Neuronal stem cell (in vitro differentiated cells): ENCODE data around the gene MYBBP1A.
A peak's percentile ranks its signal among the peaks of the same experiment; 100 is the strongest.

Source experiments
- DNase-seq: peaks from one replicate; pipeline ENCODE4 v3.0.0-alpha.2; 2013; ENCODE audit warnings: low spot score
- H2AFZ ChIP-seq: one replicate; pipeline ENCODE4 v1.6.1; 2013; ENCODE audit warnings: mild to moderate bottlenecking, low read length, inconsistent platforms
- H2AK5ac ChIP-seq: 2 replicates; pipeline ENCODE4 v1.6.1; 2013; ENCODE audit warnings: low read depth, mild to moderate bottlenecking, inconsistent platforms, low read length, moderate library complexity, mixed read lengths
- H2BK120ac ChIP-seq: 2 replicates; pipeline ENCODE4 v1.6.1; 2013; ENCODE audit warnings: low read depth, mild to moderate bottlenecking, inconsistent platforms, low read length, moderate library complexity, mixed read lengths
- H2BK12ac ChIP-seq: one replicate; pipeline ENCODE4 v1.6.1; 2013; ENCODE audit warnings: low read length, inconsistent platforms
- H2BK15ac ChIP-seq: 2 replicates; pipeline ENCODE4 v1.6.1; 2013; ENCODE audit warnings: mild to moderate bottlenecking, low read length, inconsistent platforms, mixed read lengths
- H2BK5ac ChIP-seq: one replicate; pipeline ENCODE4 v1.6.1; 2013; ENCODE audit warnings: inconsistent platforms, mild to moderate bottlenecking, low read length, moderate library complexity
- H3K14ac ChIP-seq: one replicate; pipeline ENCODE4 v1.6.1; 2013; ENCODE audit warnings: low read length, inconsistent platforms
- H3K18ac ChIP-seq: 2 replicates; pipeline ENCODE4 v1.6.1; 2013; ENCODE audit warnings: low read length, inconsistent platforms
- H3K23ac ChIP-seq: 2 replicates; pipeline ENCODE4 v1.6.1; 2013; ENCODE audit warnings: low read depth, mild to moderate bottlenecking, mixed read lengths, low read length, inconsistent platforms; ENCODE audit not compliant: poor library complexity
- H3K27ac ChIP-seq: replicated peaks from 3 replicates; pipeline ENCODE4 v1.5.1; 2013; ENCODE audit warnings: low read length, inconsistent platforms
- H3K27me3 ChIP-seq, 3 experiments: 2 replicates each; pipeline ENCODE4 v1.6.1; 2013; ENCODE audit warnings: low read length in 3 of 3, mild to moderate bottlenecking in 2 of 3, inconsistent platforms in 1 of 3, low read depth in 1 of 3, mixed read lengths in 1 of 3, moderate library complexity in 1 of 3; ENCODE audit not compliant: control insufficient read depth in 3 of 3, insufficient read depth in 3 of 3
- H3K36me3 ChIP-seq, 2 donors: replicated peaks in 1 of 2; 2 replicates each; pipeline ENCODE4 v1.6.1; 2013; ENCODE audit warnings: low read length in 2 of 2; ENCODE audit not compliant: control insufficient read depth in 2 of 2, insufficient read depth in 2 of 2
- H3K4ac ChIP-seq: 2 replicates; pipeline ENCODE4 v1.6.1; 2013; ENCODE audit warnings: inconsistent platforms, mild to moderate bottlenecking, low read length, moderate library complexity
- H3K4me1 ChIP-seq, 2 donors: 1 replicate in 1 of 2; 2 replicates in 1 of 2; pipeline ENCODE4 v1.6.1; 2013; ENCODE audit warnings: low read length in 2 of 2, low read depth in 1 of 2; ENCODE audit not compliant: control insufficient read depth in 2 of 2, insufficient read depth in 1 of 2
- H3K4me2 ChIP-seq: one replicate; pipeline ENCODE4 v1.6.1; 2013; ENCODE audit warnings: mild to moderate bottlenecking, low read length, inconsistent platforms; ENCODE audit not compliant: insufficient read depth, poor library complexity, severe bottlenecking
- H3K4me3 ChIP-seq, 2 donors: 2 replicates each; pipeline ENCODE4 v1.5.1; 2013; ENCODE audit warnings: low read length in 2 of 2, mild to moderate bottlenecking in 2 of 2, inconsistent platforms in 1 of 2, moderate library complexity in 1 of 2
- H3K79me1 ChIP-seq: one replicate; pipeline ENCODE4 v1.6.1; 2013; ENCODE audit warnings: low read depth, mild to moderate bottlenecking, inconsistent platforms, low read length, moderate library complexity
- H3K9ac ChIP-seq: one replicate; pipeline ENCODE4 v1.6.1; 2013; ENCODE audit warnings: mild to moderate bottlenecking, low read depth, low read length, inconsistent platforms; ENCODE audit not compliant: poor library complexity
- H3K9me3 ChIP-seq, 2 donors: replicated peaks in 1 of 2; 2 replicates each; pipeline versions ENCODE3 to v1.6.1; 2013; ENCODE audit warnings: low read length in 2 of 2, mild to moderate bottlenecking in 2 of 2, inconsistent platforms in 1 of 2, low read depth in 1 of 2, mixed read lengths in 1 of 2, moderate library complexity in 1 of 2; ENCODE audit not compliant: control insufficient read depth in 2 of 2, insufficient read depth in 1 of 2
- H4K8ac ChIP-seq: one replicate; pipeline ENCODE4 v1.6.1; 2013; ENCODE audit warnings: low read depth, mild to moderate bottlenecking, inconsistent platforms, low read length, moderate library complexity
- H4K91ac ChIP-seq: one replicate; pipeline ENCODE4 v1.6.1; 2013; ENCODE audit warnings: low read length, low read depth, mild to moderate bottlenecking, inconsistent platforms; ENCODE audit not compliant: poor library complexity
- WGBS, 2 donors: extraction: QIAGEN DNeasy Blood & Tissue Kit; methylation state at CpG; one replicate each; pipeline ENCODE4 v1.1.7; 2013; ENCODE audit warnings: missing lambda C conversion rate in 2 of 2, mixed read lengths in 1 of 2; ENCODE audit not compliant: insufficient read length in 2 of 2, insufficient replicate concordance in 1 of 2; ENCODE audit errors: extremely low coverage in 2 of 2; 5-methylcytosine and 5-hydroxymethylcytosine counted together

Gene MYBBP1A

DNA sequence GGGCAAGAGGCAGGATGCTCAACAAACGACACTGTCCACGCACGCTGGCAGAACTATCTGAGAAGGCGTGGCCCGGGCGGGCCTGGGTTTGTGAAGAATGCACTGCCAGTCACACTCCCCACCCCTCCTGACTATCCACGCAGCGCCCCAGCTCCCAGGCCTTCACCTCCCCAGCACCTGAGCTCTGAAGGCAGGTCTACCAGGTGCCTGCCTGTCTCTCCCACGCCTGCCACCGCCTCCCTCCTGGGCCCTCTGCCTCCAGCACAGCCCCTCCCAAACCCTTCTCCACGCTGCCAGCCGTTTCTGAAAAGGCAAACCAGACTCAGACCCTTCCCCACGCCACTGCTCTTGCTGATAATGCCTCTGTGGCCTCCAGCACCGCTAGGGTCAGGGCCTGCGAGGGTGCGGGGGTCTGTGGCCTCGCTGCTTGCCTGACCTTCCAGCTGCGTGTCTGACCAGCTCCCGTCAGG lies 11.6 kb downstream of the MYBBP1A start:
- no peak overlapping the region for H3K4me2 ChIP-seq
- no peak overlapping the region for H3K27ac ChIP-seq
- H2AFZ ChIP-seq = no peak overlapping the region
- no peak overlapping the region for H3K4ac ChIP-seq
- H2BK12ac ChIP-seq = no peak overlapping the region
- H3K14ac ChIP-seq = no peak overlapping the region
- no CpG with 5 or more reads among the region's 19 CpGs for WGBS, 2 donors
- no peak overlapping the region for H2AK5ac ChIP-seq
- H3K79me1 ChIP-seq = peaks cover 9% of the 10 kb centered on the region
- no peak overlapping the region for H2BK5ac ChIP-seq
- no peak overlapping the region for H3K9ac ChIP-seq
- no peak overlapping the region for H2BK15ac ChIP-seq
- no peak overlapping the region for H4K8ac ChIP-seq
- H2BK120ac ChIP-seq = no peak overlapping the region
- H3K4me3 ChIP-seq = no peak overlapping the region
- peaks cover 0 to 3% of the 10 kb centered on the region in 2 donors for H3K4me1 ChIP-seq
- peaks cover 47 to 83% of the 10 kb centered on the region in 2 donors for H3K36me3 ChIP-seq
- peak overlapping the region; percentile 55 for H3K23ac ChIP-seq
- no peaks in the 10 kb centered on the region for H3K27me3 ChIP-seq
- no peak overlapping the region for H4K91ac ChIP-seq
- H3K9me3 ChIP-seq = no peaks in the 10 kb centered on the region
- H3K18ac ChIP-seq = no peak overlapping the region
- DNase-seq = no peak

DNA sequence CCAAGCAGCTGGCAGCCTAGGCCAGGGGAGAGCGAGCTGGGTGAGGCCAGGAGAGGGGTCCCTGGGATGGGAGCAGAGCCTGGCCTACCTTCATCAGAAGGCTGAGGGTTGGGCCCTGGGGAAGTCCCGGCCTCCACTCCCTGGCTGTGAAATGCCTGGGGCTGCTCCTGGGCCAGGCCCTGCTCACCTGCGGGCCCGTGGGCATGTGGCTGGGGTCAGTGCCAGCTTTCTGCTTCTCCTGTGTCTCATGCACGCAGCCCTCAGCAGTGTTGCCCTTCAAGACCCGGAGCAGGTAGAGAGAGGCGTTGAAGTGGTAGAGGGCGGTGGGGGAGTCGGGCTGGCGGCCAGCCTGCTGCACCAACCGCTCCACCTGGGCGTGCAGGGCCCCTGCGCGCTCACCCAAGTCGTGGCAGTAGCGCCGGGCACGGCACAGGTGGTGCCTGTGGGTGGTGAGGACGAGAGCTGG lies 12.4 kb downstream of the MYBBP1A start:
- no peak overlapping the region for H2AK5ac ChIP-seq
- no peaks in the 10 kb centered on the region for H3K27me3 ChIP-seq
- H3K36me3 ChIP-seq = peaks cover 48 to 82% of the 10 kb centered on the region in 2 donors
- H4K91ac ChIP-seq = no peak overlapping the region
- no peak overlapping the region for H3K4me3 ChIP-seq
- H2BK12ac ChIP-seq = no peak overlapping the region
- no peak overlapping the region for H3K14ac ChIP-seq
- no peaks in the 10 kb centered on the region for H3K4me1 ChIP-seq
- no peaks in the 10 kb centered on the region for H3K9me3 ChIP-seq
- no peak for DNase-seq
- H3K79me1 ChIP-seq = peaks cover 12% of the 10 kb centered on the region
- no peak overlapping the region for H3K27ac ChIP-seq
- H3K23ac ChIP-seq = no peak overlapping the region
- H4K8ac ChIP-seq = peak overlapping the region; percentile 17
- H3K18ac ChIP-seq = no peak overlapping the region
- H2BK5ac ChIP-seq = no peak overlapping the region
- no peak overlapping the region for H2BK15ac ChIP-seq
- no peak overlapping the region for H3K9ac ChIP-seq
- H2BK120ac ChIP-seq = no peak overlapping the region
- H2AFZ ChIP-seq = no peak overlapping the region
- WGBS, 2 donors = no CpG with 5 or more reads among the region's 19 CpGs
- no peak overlapping the region for H3K4me2 ChIP-seq
- no peak overlapping the region for H3K4ac ChIP-seq

DNA sequence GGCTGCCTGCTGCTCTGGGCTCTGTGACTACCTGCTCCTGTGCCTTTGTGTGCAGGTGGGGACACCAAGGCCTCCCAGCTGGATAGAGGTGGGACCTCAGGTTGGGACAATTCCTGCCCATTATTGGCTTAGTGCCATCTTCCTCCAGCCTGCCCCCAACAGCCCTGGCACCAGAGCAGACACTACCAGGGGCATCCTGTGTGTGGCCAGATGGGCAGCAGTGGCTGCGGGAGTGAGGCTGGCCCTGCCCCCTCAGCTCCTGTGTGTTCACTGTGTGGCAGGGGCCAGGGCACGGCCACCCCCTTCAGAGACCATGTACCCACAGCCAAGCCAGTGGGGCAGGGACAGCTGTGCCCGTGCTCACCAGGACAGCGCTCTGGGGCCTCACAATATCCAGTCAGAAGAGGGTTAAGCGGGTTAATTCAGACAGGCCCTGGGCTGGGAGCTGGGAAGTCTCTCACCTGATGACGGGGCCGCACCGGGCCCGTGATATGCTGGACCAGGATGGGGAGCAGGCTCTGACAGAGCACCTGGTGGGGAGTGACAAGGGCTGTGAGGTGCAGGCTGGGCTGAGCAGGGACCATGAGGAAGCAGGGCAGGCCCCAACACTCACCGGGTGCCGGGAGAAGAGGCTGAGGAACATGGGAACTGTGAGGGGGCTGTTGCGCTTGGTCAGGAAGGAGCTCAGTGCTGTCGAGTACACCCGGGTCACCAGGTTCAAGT lies 13.0 kb downstream of the MYBBP1A start:
- H2BK5ac ChIP-seq = no peak overlapping the region
- no peak overlapping the region for H2BK12ac ChIP-seq
- H3K9me3 ChIP-seq = no peaks in the 10 kb centered on the region
- H3K4me2 ChIP-seq = no peak overlapping the region
- H3K36me3 ChIP-seq = peaks cover 50 to 80% of the 10 kb centered on the region in 2 donors
- no peak overlapping the region for H2AFZ ChIP-seq
- H2BK15ac ChIP-seq = no peak overlapping the region
- no peak overlapping the region for H3K14ac ChIP-seq
- H3K18ac ChIP-seq = no peak overlapping the region
- peaks cover 14% of the 10 kb centered on the region for H3K79me1 ChIP-seq
- H3K27ac ChIP-seq = no peak overlapping the region
- H2AK5ac ChIP-seq = no peak overlapping the region
- no CpG with 5 or more reads among the region's 14 CpGs for WGBS, 2 donors
- peak overlapping the region; percentile 21 for H3K9ac ChIP-seq
- DNase-seq = no peak
- H3K4me1 ChIP-seq = no peaks in the 10 kb centered on the region
- H3K4ac ChIP-seq = no peak overlapping the region
- peak overlapping the region; percentile 8 for H3K23ac ChIP-seq
- no peaks in the 10 kb centered on the region for H3K27me3 ChIP-seq
- H3K4me3 ChIP-seq = no peak overlapping the region
- H2BK120ac ChIP-seq = no peak overlapping the region
- no peak overlapping the region for H4K8ac ChIP-seq
- no peak overlapping the region for H4K91ac ChIP-seq

DNA sequence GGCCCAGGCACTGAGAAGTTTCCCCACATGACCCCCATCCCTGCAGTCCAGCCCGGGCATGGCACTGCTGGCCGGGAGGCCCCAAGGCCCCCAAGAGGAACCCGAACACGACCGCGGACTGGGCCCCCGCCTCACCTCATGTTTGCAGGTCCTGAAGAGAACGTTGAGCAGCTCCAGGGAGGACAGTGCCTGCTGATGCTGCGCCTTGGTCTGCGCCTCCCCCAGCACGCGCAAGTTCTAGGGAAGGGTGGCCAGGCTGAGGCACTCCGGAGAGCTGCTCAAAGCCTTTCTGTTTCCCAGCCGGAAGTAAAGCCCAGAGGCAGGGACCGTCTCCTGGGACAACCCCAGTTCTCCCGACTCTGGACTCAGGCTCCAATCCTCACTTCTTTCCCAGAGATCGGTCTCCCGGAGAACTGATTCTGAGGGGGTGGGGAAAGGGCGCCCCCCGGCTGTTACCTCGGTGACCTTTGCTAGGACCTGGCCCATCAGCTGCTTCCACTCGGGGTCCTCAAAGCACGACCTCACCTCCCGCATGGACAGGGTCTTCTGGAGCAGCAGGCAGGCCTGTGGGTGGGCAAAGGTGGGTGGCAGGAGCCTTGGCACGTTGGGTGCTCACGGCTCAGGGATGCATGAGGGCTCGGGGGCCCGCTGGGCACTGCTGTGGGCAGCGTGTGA lies 13.7 kb downstream of the MYBBP1A start:
- peaks cover 16% of the 10 kb centered on the region for H3K79me1 ChIP-seq
- H3K18ac ChIP-seq = no peak overlapping the region
- H3K4me2 ChIP-seq = no peak overlapping the region
- no peak overlapping the region for H3K27ac ChIP-seq
- no peak overlapping the region for H2BK120ac ChIP-seq
- no peak overlapping the region for H2BK5ac ChIP-seq
- no peak overlapping the region for H4K91ac ChIP-seq
- no peak overlapping the region for H4K8ac ChIP-seq
- DNase-seq = no peak
- peaks cover 0 to 4% of the 10 kb centered on the region in 2 donors for H3K4me1 ChIP-seq
- no peak overlapping the region for H3K14ac ChIP-seq
- H3K4me3 ChIP-seq = no peak overlapping the region
- no peak overlapping the region for H2BK12ac ChIP-seq
- no peaks in the 10 kb centered on the region for H3K9me3 ChIP-seq
- peaks cover 46 to 73% of the 10 kb centered on the region in 2 donors for H3K36me3 ChIP-seq
- H2AFZ ChIP-seq = no peak overlapping the region
- H3K4ac ChIP-seq = no peak overlapping the region
- H2AK5ac ChIP-seq = no peak overlapping the region
- H3K27me3 ChIP-seq = no peaks in the 10 kb centered on the region
- no peak overlapping the region for H3K9ac ChIP-seq
- H3K23ac ChIP-seq = peak overlapping the region; percentile 8
- no CpG with 5 or more reads among the region's 29 CpGs for WGBS, 2 donors
- no peak overlapping the region for H2BK15ac ChIP-seq
